Left colon (tissue), 2 donors: ENCODE data around the gene NRXN2. TPM values are rescaled to one million over a fixed set of nuclear protein-coding genes. Genes with fewer than 3 reads are reported as not detected.

Experiments
- ATAC-seq: fragments of 200-7000 bp; cut with Tn5 transposase; one replicate; pipeline ENCODE4 v1.9.1; 2020; ENCODE audit warnings: mild to moderate bottlenecking, moderate library complexity
- DNase-seq, 2 donors: peaks; one replicate each; pipeline ENCODE4 v3.0.0-alpha.2; 2020
- intact Hi-C, 2 donors: fragments of 100-400 bp; cut with DNase I in 1 of 2; cut with micrococcal nuclease in 1 of 2; formaldehyde crosslinking; loops; one replicate each; pipeline versions ENCODE4 v1.11.2 to v1.14.0; 2022; cut with DNase I, micrococcal nuclease
- total RNA-seq, 2 donors: library from RNA; stranded (reverse); fragmentation: NEBNext Ultra II Directional; extraction: Animal tissue kit (Norgen Biotek cat#: 25700); gene quantifications; one replicate each; pipeline ENCODE4 v1.2.1, GENCODE V29; 2021
- donor health status: DM: no; HTN: no; CAD: no.
- donor health status: DM: yes; HTN: yes; CAD: no.

NRXN2 gene
- total RNA-seq, 2 donors from 2014 or later = 3.6 to 5.3 TPM

DNA sequence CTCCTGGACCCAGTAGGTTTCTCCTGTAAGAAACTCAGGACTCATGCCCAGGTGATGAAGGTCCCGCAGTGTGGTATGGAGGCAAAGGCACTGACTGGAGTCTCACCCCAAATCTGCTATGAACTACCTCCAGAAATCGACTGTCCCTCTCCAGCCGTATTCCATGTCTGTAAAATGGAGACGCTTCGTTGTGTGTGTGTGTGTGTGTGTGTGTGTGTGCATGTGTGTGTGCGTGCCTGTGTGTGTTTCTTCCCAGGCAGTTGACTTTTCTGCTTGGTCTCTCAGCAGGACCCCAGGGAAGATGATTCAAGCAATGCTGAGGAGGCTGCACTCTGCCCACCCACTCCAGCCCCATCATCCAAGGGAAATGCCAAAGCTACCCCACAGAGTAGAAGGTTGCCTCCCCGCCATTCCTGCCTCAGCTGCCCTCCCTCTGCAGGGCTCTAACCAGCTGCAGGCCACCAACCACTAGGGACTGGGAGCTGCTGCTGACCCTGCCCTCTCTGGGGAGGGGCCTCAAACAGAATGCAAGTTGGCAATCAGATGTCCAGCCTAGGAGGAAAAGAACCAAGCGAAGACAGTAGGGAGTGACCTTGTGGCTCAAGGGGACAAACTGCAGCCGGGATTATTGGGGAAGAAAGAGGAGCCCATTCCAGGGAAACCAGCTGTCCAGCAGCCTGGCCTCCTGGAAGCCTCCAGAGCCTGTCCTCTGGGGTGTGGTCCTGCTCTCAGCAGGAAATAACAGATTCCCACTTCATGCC, 75.8 kb downstream of the NRXN2 start:
- no peak for ATAC-seq
- intact Hi-C loops = no loop called here
- DNase-seq = no peak

DNA sequence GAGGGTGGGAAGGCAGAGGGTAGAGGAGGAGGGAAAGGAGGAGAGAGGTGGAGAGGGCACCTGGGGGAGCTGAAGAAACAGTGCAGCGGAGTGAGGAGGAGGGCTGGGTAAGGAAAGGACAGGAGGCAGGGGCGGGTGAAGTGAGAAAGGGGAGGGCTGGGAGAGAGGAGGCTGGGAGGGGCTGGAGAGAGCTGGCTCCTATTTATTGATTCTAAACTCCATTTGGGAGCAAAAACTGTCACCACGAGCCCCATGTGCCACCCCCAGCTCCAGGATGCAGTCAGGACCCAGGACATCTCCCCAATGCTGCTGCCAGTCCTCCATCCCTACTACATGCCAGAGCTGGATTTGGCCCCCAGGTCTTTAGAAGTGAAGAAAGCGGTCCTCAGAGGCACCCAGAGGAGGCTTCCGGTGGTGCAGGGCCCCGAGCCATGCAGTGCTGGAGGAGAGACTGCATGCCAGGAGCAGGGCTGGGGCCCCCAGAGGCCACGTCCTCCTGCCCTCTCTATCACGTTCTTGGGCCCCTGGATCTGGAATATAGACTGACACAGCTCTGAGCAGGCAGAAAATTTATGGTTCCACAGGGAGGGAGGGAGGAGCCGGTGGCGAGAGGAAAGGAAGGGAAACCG, 78.2 kb downstream of the NRXN2 start:
- peak; percentile 28 for ATAC-seq
- no peak for DNase-seq
- intact Hi-C loops = no loop called here

DNA sequence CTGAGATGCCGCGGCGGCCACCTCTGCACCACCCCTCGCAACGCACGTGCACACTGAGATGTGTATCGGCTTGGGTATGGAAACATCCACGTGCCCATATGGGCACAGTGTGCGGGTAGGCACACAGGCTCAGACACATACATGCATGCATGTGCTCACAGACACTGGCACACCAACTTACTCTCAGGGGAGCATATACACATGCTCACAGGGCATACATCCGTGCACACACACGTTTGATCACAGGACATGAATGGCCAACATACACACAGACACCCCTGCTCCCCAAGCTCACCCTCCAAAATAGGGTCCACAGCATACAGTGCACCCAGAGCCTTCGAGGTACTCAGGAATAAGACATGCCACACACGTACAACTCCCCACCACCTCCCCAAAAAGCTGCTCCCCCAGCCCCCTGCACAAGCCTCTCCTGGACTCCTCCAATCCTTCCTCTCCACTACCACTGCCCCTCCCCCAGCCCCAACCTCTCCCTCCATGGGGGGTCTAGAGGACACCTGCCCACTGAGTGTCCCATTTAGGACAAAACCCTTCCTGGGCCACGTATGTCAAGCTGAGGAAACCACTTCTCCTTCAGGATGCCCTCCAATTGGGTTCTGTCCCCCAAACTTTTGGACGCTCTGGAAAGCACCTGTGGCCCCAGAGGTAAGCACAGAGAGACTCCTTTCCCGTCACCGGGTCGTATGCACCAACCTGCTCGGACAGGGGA, 78.9 kb downstream of the NRXN2 start:
- DNase-seq = no peak
- intact Hi-C loops = no loop called here
- ATAC-seq = peak; percentile 17

DNA sequence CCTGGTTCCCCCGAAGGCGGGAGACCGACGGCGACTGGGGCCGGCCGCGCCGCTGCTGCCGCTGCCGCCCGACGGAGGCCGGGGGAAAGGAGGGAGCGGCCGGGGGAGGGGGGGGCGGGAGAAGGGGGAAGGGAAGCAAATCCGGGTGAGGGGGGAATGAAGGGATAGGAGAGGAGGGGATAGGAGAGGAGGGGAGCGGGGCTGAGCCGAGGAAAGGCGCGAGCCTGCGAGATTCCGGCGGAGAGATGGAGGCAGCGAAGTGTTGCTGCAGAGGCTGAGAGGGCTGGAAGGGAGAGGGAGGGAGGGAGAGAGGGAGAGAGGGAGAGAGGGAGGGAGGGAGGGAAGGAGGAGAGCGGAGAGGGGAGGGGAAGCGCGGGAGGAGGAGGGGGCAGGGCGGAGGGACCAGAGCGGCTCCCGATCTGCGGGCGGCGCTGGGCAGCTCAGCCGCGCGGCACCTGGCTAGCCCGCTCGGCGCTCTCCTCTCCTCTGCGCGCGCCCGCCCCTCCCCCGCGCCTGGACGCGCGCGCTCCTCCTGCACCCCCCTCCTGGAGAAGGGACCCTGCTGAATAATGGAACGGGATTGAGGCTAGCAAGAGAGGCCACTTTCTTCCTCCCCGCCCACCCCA, 79.6 kb downstream of the NRXN2 start:
- ATAC-seq = peak; percentile 64
- intact Hi-C loops = no loop called here
- DNase-seq = no peak

DNA sequence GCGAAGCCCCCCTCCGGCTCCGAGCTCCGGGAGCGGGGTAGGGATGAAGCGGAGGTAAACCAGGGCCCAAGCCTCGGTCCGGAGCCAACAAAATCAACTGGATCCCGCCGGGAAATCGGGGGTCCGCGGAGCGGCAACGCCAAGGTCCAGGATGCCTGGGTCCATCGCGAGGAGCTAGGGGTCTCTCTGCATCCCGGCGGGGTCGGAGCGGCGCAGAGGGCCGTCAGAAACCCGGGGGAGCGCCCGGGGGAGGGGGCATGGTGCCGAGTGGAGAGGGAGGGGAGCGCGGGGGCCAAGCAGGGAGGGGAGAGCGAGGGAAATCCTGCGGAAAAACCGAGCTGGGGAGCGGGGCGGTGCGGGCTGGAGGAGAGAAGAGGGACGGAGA, 80.1 kb downstream of the NRXN2 start:
- intact Hi-C loops = no loop called here
- no peak for DNase-seq
- ATAC-seq = no peak

DNA sequence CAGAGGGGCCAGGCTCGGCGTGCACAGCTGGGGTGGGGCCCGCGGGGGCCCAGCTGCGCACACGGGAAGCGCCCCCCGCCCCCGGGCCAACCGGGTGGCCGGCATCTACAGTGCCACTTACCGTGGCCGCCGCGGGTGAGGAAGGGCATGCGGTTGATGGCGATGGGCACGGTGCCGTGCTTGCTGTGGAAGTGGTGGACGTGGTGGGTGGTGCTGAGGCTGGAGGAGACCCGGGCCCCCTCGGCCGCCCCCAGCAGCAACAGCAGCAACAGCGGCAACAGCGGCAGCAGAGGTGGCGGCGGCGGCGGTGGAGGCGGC, 80.6 kb downstream of the NRXN2 start:
- ATAC-seq = no peak
- intact Hi-C loops = no loop called here

DNA sequence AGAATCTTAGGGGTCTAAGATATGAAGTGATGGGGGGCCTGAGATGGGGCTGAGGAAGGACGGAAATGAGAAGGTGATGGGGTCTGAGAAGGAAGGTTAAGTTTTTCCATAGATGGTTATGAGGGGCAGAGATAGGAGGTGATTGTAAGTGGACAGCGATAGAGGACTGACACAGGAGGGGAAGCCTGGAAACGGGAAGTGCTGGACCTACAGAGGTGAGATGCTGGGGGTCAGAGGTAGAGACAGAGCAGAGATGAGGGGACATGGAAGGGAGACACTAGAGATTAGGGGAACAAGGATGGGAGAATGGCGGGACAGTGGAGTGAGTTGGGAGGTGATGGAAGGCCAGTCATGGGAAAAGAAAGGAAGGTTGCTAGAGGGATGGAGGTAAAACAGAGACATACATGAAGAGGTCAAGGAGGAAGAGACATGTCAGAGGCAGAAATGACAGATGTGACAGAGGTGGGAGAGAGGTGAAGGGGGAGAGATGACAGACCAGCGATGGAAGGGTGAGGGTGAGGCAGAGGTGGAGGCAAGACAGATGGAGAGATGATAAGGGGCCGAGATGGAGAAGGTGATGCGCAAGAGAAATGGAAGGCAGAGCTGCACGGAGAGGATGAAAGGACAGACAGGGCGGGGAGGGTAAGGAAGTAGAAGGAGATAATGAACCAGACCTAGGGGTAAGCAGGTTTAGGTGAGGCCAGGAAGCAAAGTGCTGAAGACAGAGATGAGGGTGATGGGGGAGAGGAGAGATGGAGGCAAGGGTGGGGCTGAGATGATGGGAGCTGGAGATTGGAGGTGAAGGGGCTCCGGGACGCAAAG, 81.2 kb downstream of the NRXN2 start:
- intact Hi-C loops = no loop called here
- DNase-seq (no peak), ATAC-seq (no peak)

More for the DNA sequence above, 80.6 kb downstream of the NRXN2 start:
- no peak for DNase-seq

DNA sequence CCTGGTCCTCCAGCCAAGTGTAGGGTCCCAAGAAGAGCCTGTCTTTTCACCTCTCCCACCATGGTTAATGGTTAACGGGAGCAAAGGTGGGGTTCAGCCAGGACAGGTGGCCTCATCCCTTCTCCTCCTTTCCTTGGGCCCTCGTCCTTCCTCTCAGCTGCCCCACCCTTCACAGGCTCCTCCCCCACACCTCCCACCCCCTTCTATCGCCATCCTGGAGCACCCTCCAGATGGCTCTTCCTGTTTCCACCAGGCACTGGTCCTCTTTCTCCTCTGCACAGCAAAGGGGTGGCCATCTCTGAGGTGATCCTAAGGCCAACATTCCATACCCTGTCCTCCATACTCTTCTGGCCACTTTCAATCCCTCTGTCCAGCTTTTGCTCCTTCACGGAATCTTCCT, 83.1 kb downstream of the NRXN2 start:
- ATAC-seq (no peak), DNase-seq (no peak)

DNA sequence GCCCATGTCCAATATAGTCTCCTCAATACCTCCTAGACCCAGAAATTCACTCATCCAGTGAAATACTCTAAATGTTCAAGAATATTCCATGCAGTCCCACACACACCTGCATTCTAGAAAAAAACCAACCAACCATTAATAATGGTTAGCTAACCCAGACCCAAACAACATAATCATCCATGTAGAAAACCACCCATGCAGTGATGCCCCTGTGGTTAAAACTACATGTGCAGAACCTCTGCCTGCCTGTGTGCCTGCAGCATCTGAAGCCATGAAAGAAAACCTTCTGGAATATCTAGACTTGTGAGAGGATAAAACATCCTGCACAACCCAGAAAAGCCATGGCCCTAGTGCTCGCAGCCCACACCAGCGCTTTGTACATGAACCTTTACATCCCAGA, 84.2 kb downstream of the NRXN2 start:
- intact Hi-C loops = no loop called here
- DNase-seq = no peak
- ATAC-seq = no peak

More for the DNA sequence above, 83.1 kb downstream of the NRXN2 start:
- intact Hi-C loops = no loop called here

DNA sequence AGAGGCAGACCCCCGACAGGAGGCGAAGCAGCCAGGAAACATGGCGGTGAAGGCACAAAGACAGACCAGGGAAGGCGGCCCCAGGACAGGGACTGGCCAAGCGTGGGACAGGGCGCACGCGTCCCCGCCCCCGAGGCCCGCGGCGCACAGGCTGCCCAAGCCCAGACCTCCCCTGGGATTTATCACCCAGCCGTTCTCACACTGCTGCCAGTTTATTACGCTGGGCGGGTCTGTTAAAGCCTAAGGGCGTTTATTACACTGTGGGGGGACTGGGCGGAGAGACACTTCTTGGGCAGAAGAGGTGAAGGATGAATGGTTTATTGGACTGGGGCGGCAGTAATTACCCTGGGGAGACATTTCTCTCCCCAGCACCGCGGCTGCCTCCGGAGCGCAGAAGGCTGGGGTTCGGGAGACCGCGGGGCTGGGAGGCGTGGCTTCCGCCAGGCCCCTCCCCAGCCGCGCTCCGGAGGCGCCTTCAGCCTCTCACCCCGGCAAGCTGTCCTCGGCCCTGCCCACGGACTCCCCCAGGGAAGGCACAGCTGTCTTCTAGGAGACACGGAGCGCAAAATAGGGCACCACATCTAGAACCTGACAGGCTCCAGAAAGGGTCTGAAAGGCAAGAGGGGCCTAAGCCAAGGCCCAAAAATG, 84.9 kb downstream of the NRXN2 start:
- ATAC-seq (peak; percentile 96), DNase-seq (peak; percentile 74)
- intact Hi-C loops = no loop called here

DNA sequence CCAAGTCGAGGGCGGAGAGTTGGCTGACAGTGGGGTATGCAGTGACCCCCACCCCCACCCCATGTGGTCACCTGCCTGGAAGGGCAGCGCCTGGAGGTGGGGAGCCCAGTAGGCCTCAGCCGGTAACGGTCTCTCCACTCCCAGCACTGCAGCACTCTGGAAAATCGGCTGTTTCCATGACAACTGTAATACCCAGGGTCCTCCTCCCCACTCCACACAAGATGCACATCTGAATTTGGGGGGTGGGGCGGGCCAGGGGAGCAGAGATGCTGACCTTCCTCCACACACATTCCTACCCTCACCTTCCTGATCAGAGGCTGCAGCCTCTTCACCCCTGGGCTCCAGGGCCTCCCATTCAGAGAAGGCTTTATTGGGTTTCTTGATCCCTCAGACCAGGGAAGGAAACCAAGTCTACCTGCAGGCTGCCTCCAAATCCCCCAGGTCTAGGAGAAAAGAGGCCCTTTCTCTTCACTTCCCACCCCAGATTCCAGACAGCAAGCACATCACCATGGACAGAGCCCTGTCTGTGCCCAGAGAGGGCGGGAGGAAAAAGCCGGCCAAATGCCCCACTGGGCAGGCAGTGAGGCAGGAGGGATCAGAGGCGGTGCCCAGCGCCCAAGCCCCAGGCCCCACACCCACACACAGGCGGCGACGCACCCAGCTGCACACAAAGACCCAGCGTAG, 85.5 kb downstream of the NRXN2 start:
- no peak for DNase-seq
- intact Hi-C loops = no loop called here
- ATAC-seq = peak; percentile 55

DNA sequence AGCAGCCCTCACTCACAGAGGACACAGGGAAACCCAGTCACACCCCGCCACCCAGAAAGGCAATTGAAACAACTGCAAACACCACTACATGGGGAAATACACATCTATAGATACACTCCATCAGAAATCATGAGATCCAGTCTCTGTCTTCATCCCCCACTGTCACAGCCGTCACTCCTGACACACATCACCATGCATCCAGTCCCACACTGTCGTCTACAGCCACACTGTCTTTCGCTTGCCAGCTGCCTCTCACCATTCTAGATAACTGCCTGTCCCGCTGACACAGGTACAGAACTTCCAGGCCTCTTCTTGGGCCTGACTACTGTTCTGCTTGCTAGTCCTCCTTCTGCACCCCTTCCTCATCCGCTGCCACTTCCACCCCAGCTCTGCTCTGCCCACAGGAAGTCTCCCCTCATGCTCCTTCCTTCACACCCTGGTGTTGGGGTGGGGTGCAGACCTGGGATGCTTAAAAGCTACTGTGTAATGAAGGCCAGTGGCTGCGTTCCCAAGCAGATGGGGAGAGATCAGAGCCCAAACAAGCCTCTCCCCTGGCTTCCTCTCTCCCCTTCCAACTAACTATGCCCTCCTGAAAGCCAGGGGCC, 89.3 kb downstream of the NRXN2 start:
- ATAC-seq = no peak
- intact Hi-C loops = no loop called here
- DNase-seq = no peak

DNA sequence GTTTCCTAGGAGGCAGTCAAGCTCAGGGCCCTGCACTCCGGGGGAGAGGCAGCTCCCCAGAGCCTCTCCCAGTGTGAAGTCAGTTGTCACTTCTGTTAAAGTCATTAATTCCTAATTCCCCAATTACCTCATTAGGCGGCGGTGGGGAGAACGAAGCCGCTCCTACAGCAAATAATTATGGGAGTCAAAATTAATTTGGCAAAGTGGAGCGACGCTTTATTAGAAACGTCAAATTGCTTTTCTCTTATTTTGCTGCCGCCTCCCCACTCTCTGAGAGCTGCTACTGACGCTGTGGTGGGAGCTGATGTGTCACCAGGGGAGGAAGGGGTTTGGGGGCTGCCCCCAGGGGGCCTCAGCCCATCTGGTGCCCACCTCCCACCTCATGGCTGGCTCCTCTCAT, 90.3 kb downstream of the NRXN2 start:
- intact Hi-C loops = no loop called here

DNA sequence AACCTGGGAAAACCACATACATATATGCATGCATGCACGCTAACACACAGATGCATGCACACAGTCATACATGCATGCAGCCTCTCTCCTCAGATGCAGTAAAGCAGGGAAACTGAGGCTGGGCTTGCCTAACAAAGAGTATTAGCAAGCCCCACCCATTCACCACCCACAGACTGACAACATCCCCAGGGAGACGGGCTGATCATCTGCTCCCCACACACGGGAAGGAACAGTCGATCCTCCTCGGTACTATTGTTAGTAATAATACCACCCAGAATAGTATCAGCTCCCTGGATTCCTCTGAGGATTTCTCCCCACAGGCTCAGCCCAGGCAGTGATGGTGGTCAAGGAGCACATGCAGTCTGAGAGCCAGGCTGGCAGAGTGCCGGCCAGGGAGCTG, 90.8 kb downstream of the NRXN2 start:
- intact Hi-C loops = no loop called here
- ATAC-seq (no peak), DNase-seq (no peak)

More for the DNA sequence above, 90.3 kb downstream of the NRXN2 start:
- DNase-seq (no peak), ATAC-seq (no peak)

DNA sequence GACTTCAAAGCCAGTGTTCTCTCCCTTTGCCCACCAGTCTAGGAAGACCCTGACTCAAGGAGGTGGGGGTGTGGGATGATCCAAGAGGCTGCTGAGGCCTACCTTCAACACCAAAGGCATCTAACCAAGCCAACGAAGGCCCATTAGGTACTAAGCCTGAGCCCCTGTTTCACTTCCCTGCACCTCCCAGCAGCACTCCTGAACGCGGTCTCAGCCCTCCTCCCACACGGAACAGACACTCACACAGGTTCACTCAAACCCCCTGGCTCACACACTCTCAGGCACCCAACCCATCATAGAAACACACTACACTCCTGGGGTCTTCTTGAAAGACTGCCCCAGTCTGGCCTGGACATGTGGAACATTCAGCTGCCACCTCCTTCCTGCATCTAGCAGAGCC, 91.3 kb downstream of the NRXN2 start:
- no peak for ATAC-seq
- intact Hi-C loops = no loop called here
- DNase-seq = no peak

DNA sequence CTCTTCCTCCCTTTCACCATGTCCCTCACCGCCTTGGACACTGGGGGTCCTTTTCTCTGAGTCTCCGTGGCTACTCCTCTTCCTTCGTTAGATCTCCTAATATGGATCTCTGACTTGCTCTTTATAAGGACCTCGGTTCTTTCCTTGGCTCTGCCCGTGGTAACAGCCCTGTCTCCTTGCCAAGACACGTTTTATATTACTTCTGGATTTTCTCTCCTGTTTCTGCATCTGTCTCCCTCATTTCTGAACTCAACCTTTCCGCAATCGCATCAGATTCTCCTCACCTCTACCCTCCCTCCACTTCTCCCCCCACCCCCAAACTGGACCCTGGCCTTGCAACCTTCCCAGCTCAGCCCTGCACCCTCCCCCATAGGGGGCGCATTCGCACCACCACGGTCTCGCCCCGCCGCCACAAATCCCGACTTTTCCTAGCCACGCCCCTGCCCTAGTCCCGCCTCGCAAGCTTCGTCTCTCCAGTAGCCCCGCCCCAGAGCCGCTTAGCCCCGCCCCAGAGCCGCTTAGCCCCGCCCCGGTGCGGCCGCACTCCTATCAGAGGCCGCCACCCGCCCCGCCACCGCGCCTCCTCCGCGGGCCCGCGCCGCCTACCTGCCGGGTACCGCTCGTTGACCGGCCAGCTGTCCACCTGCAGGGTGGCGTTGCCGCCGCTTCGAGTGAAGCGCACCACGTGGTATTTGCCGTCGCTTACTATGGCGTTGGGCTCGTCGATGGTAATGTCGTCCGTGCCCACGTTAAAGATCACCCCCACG, 93.0 kb downstream of the NRXN2 start:
- intact Hi-C loops = no loop called here
- peak; percentile 30 to 66 for DNase-seq
- ATAC-seq = peak; percentile 27

DNA sequence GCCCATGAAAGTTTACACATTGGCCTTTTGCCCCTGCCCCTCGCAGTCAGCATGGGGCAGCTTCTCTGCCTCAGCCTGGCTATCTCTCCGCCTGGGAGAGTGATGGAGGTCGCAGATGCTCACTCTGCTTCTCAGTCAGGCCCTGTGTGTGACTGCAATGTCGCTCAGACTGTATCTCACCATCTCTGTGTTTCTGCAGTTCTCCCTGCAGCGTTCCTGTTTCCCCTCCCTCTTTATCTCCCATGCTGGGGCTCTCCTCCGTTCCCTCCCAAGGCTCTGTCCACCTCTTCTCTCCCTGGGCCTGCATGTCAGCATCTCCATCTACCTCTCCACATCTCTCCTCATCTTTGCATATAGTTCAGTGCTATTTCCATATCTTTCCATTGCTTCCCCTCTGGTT, 93.9 kb downstream of the NRXN2 start:
- DNase-seq (no peak), ATAC-seq (no peak)

More for the DNA sequence above, 93.9 kb downstream of the NRXN2 start:
- intact Hi-C loops = no loop called here
